ENCODE data around the gene HEXIM2. TPM values are rescaled to one million over a fixed set of nuclear protein-coding genes. Genes with fewer than 3 reads are reported as not detected.

The HEXIM2 gene
- total RNA-seq, 1 experiment from 2014 or later, result 13.5 TPM

DNA sequence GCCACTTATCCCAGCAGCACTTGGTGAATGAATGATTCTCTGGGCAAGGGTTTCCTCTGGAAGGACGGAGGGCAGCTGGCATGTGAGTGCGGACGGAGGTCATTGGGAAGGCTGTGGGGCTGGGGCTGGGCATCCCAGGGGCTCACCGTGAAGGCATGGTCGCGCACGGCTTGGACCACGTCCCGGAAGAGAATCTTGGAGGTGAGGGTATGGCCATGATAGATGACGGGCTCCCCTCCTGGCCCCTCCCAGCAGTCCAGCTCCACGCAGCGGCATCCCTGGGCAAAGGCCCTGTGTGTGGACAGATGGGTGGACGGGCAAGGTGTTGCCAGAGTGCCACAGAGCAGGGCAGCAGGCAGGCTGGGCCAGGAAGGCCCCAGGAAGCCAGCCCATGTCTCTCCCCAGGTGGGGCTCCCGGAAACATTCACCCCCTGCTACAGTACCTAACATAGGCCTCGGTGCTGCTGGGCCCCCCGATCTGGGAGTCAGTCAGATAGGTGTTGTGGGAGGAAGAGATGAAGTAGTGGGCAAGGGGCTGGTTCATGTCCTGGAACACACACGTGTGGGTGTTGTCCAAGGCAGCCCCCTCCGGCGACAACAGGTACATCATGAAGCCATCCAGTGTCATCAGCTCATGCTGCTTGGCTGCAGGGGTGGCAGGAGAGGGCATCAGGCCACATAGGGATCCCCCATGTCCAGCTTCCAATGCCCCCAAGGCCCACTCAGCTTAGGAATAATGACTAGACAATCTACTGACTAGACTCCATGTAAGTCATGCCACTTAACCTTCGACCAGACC lies 43.6 kb upstream of the HEXIM2 start:
- intact Hi-C loops (cut with micrococcal nuclease), result no loop called here
- Histone ChIP-seq H3K4me2 (ENCODE audit: low read length) (no peak overlapping the region), H3K9me2 (ENCODE audit: insufficient read depth) (no peaks in the 10 kb centered on the region), H3K4me3 (replicated peaks in 1 of 2; ENCODE audit: low read depth in 1 of 2, low read length in 2 of 2) (no peak overlapping the region), H3K9ac (ENCODE audit: low read length) (no peak overlapping the region), H3K27me3 (ENCODE audit: insufficient read depth, low read length) (no peaks in the 10 kb centered on the region), H3K36me3 (ENCODE audit: control insufficient read depth in 1 of 2, insufficient read depth in 2 of 2, low read length in 2 of 2) (peaks cover 0 to 11% of the 10 kb centered on the region in 2 experiments; a peak in 2 of 4 replicates), H3K9me3 (ENCODE audit: control insufficient read depth in 1 of 2, insufficient read depth in 1 of 2, low read depth in 1 of 2, low read length in 2 of 2) (no peaks in the 10 kb centered on the region), H3K79me2 (ENCODE audit: insufficient read depth, low read length) (peaks cover 17% of the 10 kb centered on the region), H4K20me1 (ENCODE audit: insufficient read depth) (no peaks in the 10 kb centered on the region), H3K4me1 (ENCODE audit: control insufficient read depth in 1 of 2, insufficient read depth in 2 of 2, low read length in 2 of 2) (peaks cover 14 to 17% of the 10 kb centered on the region in 2 experiments), H3K27ac (ENCODE audit: low read depth, low read length) (no peak overlapping the region), H2AFZ (ENCODE audit: low read depth, low read length, poor library complexity, severe bottlenecking) (no peak overlapping the region)
- BruUV-seq (replicated peaks), result no TSS peak
- CTCF ChIA-PET, result no interaction called here
- POLR2A ChIA-PET, result interaction anchor here (0.8 kb wide), 1 partner anchor 43 kb away, joined by 3 read pairs; the partner anchor contains the start of gene HEXIM2
- RAD21 ChIA-PET (ENCODE audit: low non-redundant PET in 1 of 2, low total read pairs in 2 of 2, uncharacterized antibody in 2 of 2, unreplicated experiment in 2 of 2), result no interaction called here
- TF ChIP-seq, protein P1, sequence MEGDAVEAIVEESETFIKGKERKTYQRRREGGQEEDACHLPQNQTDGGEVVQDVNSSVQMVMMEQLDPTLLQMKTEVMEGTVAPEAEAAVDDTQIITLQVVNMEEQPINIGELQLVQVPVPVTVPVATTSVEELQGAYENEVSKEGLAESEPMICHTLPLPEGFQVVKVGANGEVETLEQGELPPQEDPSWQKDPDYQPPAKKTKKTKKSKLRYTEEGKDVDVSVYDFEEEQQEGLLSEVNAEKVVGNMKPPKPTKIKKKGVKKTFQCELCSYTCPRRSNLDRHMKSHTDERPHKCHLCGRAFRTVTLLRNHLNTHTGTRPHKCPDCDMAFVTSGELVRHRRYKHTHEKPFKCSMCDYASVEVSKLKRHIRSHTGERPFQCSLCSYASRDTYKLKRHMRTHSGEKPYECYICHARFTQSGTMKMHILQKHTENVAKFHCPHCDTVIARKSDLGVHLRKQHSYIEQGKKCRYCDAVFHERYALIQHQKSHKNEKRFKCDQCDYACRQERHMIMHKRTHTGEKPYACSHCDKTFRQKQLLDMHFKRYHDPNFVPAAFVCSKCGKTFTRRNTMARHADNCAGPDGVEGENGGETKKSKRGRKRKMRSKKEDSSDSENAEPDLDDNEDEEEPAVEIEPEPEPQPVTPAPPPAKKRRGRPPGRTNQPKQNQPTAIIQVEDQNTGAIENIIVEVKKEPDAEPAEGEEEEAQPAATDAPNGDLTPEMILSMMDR (IDR thresholded peaks at IDR 0.05 in 2 of 3, conservative IDR thresholded peaks at IDR 0.05 in 1 of 3; ENCODE audit: borderline replicate concordance in 1 of 3, insufficient read depth in 1 of 3, low read depth in 2 of 3, low read length in 2 of 3), result no peak
- no peak for TF ChIP-seq EZH2phosphoT487 (IDR thresholded peaks at IDR 0.05; ENCODE audit: borderline replicate concordance)
- no peak for TF ChIP-seq ELF1 (IDR thresholded peaks at IDR 0.05; ENCODE audit: borderline replicate concordance, low read depth)
- TF ChIP-seq YY1 (IDR thresholded peaks at IDR 0.05; ENCODE audit: extremely low read depth, insufficient replicate concordance, low read depth, low read length), result no peak
- TF ChIP-seq, protein P2, sequence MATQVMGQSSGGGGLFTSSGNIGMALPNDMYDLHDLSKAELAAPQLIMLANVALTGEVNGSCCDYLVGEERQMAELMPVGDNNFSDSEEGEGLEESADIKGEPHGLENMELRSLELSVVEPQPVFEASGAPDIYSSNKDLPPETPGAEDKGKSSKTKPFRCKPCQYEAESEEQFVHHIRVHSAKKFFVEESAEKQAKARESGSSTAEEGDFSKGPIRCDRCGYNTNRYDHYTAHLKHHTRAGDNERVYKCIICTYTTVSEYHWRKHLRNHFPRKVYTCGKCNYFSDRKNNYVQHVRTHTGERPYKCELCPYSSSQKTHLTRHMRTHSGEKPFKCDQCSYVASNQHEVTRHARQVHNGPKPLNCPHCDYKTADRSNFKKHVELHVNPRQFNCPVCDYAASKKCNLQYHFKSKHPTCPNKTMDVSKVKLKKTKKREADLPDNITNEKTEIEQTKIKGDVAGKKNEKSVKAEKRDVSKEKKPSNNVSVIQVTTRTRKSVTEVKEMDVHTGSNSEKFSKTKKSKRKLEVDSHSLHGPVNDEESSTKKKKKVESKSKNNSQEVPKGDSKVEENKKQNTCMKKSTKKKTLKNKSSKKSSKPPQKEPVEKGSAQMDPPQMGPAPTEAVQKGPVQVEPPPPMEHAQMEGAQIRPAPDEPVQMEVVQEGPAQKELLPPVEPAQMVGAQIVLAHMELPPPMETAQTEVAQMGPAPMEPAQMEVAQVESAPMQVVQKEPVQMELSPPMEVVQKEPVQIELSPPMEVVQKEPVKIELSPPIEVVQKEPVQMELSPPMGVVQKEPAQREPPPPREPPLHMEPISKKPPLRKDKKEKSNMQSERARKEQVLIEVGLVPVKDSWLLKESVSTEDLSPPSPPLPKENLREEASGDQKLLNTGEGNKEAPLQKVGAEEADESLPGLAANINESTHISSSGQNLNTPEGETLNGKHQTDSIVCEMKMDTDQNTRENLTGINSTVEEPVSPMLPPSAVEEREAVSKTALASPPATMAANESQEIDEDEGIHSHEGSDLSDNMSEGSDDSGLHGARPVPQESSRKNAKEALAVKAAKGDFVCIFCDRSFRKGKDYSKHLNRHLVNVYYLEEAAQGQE (IDR thresholded peaks at IDR 0.05; ENCODE audit: low read depth), result no peak
- no peak for TF ChIP-seq SIN3A (IDR thresholded peaks at IDR 0.05; ENCODE audit: low read depth)
- TF ChIP-seq JUND (IDR thresholded peaks at IDR 0.05), result no peak
- no peak for TF ChIP-seq POLR2A (IDR thresholded peaks at IDR 0.05; ENCODE audit: borderline replicate concordance, extremely low read depth, insufficient read depth, insufficient read length)
- TF ChIP-seq POLR2AphosphoS5 (IDR thresholded peaks at IDR 0.05; ENCODE audit: low read depth, low read length), result no peak
- no peak for TF ChIP-seq SP1 (IDR thresholded peaks at IDR 0.05; ENCODE audit: low read depth)
- TF ChIP-seq EGR1 (IDR thresholded peaks at IDR 0.05; ENCODE audit: low read depth), result no peak
- no peak for TF ChIP-seq ZFX (IDR thresholded peaks at IDR 0.05)
- no peak for TF ChIP-seq ZNF274 (IDR thresholded peaks at IDR 0.05; ENCODE audit: low read depth, low read length)
- TF ChIP-seq, protein P3, sequence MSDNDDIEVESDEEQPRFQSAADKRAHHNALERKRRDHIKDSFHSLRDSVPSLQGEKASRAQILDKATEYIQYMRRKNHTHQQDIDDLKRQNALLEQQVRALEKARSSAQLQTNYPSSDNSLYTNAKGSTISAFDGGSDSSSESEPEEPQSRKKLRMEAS (IDR thresholded peaks at IDR 0.05), result no peak
- no peak for TF ChIP-seq EZH2 (IDR thresholded peaks at IDR 0.05)
- no peak for TF ChIP-seq TCF7L2 (IDR thresholded peaks at IDR 0.05; ENCODE audit: borderline replicate concordance, extremely low read depth, insufficient read depth, insufficient read length)
- TF ChIP-seq SRF (IDR thresholded peaks at IDR 0.05; ENCODE audit: low read depth), result no peak
- no peak for TF ChIP-seq CEBPB (IDR thresholded peaks at IDR 0.05; ENCODE audit: low read depth)
- TF ChIP-seq CBX3 (IDR thresholded peaks at IDR 0.05; ENCODE audit: low read depth), result no peak
- no peak for ATAC-seq
- DNase-seq (ENCODE audit: low read depth, low spot score), result no peak

All from HCT116 (cell line).